Germinal center (tissue), 1 donor: ENCODE data around the gene CAMKK2.
"Not testable (repeated sequence)": the region's sequence is repeated elsewhere in the genome, so short reads cannot be mapped to it uniquely, and the experiment has no call there.

Source experiments
- DNase-seq: peaks from one replicate; pipeline ENCODE4 v3.0.0; 2012; ENCODE audit warnings: mixed read lengths, low spot score

CAMKK2 gene

GRCh38 chr12:121279071-121279375, 17.5 kb downstream of the CAMKK2 start:
- DNase-seq: no peak

- DNase-seq: no peak
Measured at GRCh38 chr12:121278169-121279070, 18.1 kb downstream of the CAMKK2 start.

GRCh38 chr12:121277374-121277759, 19.1 kb downstream of the CAMKK2 start:
- DNase-seq: no peak

- DNase-seq: no peak
Measured at GRCh38 chr12:121274036-121274763, 22.3 kb downstream of the CAMKK2 start.

- DNase-seq: no peak
Measured at GRCh38 chr12:121273364-121273896, 23.1 kb downstream of the CAMKK2 start.

- no peak for DNase-seq
Measured at GRCh38 chr12:121267822-121268221, 28.7 kb downstream of the CAMKK2 start.

GRCh38 chr12:121264951-121265515, 31.5 kb downstream of the CAMKK2 start:
- no peak for DNase-seq

GRCh38 chr12:121264135-121264534, 32.4 kb downstream of the CAMKK2 start:
- no peak for DNase-seq

GRCh38 chr12:121263206-121263935, 33.1 kb downstream of the CAMKK2 start:
- DNase-seq: no peak

GRCh38 chr12:121261398-121261797, 35.1 kb downstream of the CAMKK2 start:
- no peak for DNase-seq

- no peak for DNase-seq
Measured at GRCh38 chr12:121260091-121260490, 36.4 kb downstream of the CAMKK2 start.

GRCh38 chr12:121259074-121259473, 37.4 kb downstream of the CAMKK2 start:
- DNase-seq: peak; percentile 48

GRCh38 chr12:121257704-121258449, 38.6 kb downstream of the CAMKK2 start:
- not testable (repeated sequence) for DNase-seq

GRCh38 chr12:121255433-121255832, 41.1 kb downstream of the CAMKK2 start:
- no peak for DNase-seq

GRCh38 chr12:121253638-121254335, 42.7 kb downstream of the CAMKK2 start:
- no peak for DNase-seq

GRCh38 chr12:121252712-121253345, 43.7 kb downstream of the CAMKK2 start:
- no peak for DNase-seq

- DNase-seq: no peak
Measured at GRCh38 chr12:121251838-121252237, 44.7 kb downstream of the CAMKK2 start.

- DNase-seq: no peak
Measured at GRCh38 chr12:121250359-121250758, 46.1 kb downstream of the CAMKK2 start.

GRCh38 chr12:121248622-121249021, 47.9 kb downstream of the CAMKK2 start:
- DNase-seq: peak; percentile 76

GRCh38 chr12:121246893-121247557, 49.5 kb downstream of the CAMKK2 start:
- DNase-seq: no peak
